ENCODE measurements around the gene TBX2. TPM values are rescaled to one million over a fixed set of nuclear protein-coding genes. Genes with fewer than 3 reads are reported as not detected.

TBX2 gene
- polyA plus RNA-seq, 3 donors from 2014 or later, result not detected

DNA sequence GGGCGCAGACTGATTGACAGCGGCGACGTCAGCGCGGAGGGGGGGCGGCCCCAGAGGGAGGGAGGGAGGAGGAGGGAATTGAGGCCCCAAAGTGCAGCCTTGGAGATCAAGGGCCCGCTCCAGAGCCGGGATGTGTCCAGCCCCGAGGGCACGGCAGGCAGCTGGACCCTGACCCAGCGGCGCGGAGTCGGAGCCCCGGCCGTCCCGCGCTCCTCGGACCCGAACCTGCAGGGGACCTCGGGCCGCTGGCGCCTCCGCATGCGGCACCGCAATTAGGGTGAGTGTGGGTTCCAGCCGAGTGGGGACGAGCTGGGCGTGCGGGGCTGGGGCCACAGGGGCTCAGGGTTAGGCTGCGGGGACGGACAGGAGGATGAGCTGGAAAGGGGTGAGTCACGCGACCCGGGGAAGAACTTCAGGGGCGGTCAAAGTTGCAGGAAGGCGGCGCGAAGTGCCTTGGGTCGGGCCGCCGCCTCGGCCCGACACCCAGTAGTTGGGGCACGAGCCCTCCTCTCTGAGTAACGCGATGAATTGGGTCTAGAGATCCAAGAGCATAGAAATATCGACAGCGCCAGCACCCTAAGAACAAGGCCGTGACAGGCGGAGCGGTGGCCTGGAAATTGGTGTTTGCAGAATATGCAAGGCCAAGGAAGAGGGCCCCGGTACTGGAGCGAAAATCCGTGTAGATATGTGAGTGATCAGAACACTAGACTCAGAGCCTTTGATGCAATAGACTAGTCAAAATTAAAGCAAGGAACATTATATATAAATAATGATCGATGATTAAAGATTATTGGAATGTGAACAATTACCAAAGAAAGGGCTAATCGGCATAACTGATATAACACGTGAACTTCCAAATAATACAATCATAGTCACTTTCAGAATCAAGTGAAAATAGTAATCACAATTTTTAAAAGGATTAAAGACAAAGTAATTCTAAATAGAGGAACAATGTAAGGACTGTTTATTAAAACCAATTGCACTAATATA lies 53.0 kb downstream of the TBX2 start, which contains the start of gene TBX4:
TSS of gene TBX4 (plus strand) at position 122 of the 990 bp plus-strand sequence. CDS start 4,069 bp downstream, outside the sequence.
- peak within 1 kb of the TSS; percentile 9 to 67 (median 34) for H3K4me3 Mint-ChIP-seq
- H3K27ac Mint-ChIP-seq, result no peak within 1 kb of the TSS
- H3K27me3 Mint-ChIP-seq (ENCODE audit: low read depth in 3 of 3), result peaks cover 21 to 29% (median 23%) of the 10 kb centered on the region in 3 donors
- DNase-seq, result no peak
- peaks cover 13 to 21% of the 10 kb centered on the region in 2 donors for H3K4me1 Mint-ChIP-seq
- H3K9me3 Mint-ChIP-seq, result no peaks in the 10 kb centered on the region
- H3K36me3 Mint-ChIP-seq, result peaks cover 0 to 6% (median 0%) of the 10 kb centered on the region in 3 donors

- no peak for DNase-seq
- peaks cover 0 to 6% (median 0%) of the 10 kb centered on the region in 3 donors for H3K36me3 Mint-ChIP-seq
- H3K9me3 Mint-ChIP-seq, result no peaks in the 10 kb centered on the region
- H3K27me3 Mint-ChIP-seq (ENCODE audit: low read depth in 3 of 3), result peaks cover 24 to 37% (median 32%) of the 10 kb centered on the region in 3 donors
- peaks cover 17 to 21% of the 10 kb centered on the region in 2 donors for H3K4me1 Mint-ChIP-seq
- peak overlapping the region in 1 of 5 donors; percentile 3 for H3K4me3 Mint-ChIP-seq
- H3K27ac Mint-ChIP-seq, result peak overlapping the region in 1 of 6 donors; percentile 33
Observed at GRCh38 chr17:61453566-61454380, 54.1 kb downstream of the TBX2 start.

- Mint-ChIP-seq H3K36me3 (peaks cover 0 to 6% (median 0%) of the 10 kb centered on the region in 3 donors), H3K4me3 (peak overlapping the region in 1 of 5 donors; percentile 3), H3K27ac (peak overlapping the region in 1 of 6 donors; percentile 33), H3K27me3 (ENCODE audit: low read depth in 3 of 3) (peaks cover 27 to 42% (median 33%) of the 10 kb centered on the region in 3 donors), H3K4me1 (peaks cover 17 to 21% of the 10 kb centered on the region in 2 donors), H3K9me3 (no peaks in the 10 kb centered on the region)
- DNase-seq, result no peak
Observed at GRCh38 chr17:61454381-61455323, 55.0 kb downstream of the TBX2 start.

DNA sequence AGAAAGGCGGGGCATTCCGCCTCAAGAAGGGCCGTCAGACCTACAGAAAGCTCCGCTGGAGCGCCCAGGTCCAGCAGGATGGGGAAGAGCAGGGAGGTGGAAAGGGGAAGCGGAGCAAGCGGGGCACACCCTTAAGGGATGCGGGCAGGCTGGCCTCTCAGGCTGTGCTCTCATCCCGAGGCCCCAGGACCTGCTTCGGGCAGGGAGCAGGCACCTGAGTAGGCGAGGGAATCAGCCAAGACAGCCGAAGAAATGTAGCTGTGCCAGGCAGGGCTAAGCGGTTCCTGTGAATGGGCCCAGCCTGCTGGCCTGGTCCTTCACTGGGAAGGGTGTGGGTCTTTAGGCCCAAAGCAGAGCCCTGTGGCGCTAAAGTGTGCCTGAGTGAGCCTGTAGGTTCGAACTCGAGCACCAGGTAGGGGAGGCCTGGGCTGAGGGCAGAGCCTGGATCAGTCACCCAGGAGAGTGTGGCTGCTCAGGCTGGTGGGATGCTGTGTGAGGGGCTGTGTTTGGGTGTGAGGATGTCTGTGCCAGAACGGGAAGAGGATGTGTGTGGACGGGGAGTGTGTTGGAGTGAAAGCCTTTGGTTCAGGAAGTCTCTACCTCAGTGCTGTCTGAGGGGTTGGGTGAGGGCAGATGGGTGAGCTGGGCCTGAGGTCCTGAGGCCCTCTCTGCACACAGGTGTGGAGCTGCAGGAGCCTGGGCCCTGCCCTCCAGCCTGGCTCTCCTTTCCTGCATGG lies 55.8 kb downstream of the TBX2 start:
- DNase-seq, result no peak
- Mint-ChIP-seq H3K4me3 (no peak overlapping the region), H3K4me1 (peaks cover 17 to 21% of the 10 kb centered on the region in 2 donors), H3K9me3 (no peaks in the 10 kb centered on the region), H3K36me3 (peaks cover 0 to 6% (median 0%) of the 10 kb centered on the region in 3 donors), H3K27ac (no peak overlapping the region), H3K27me3 (ENCODE audit: low read depth in 3 of 3) (peaks cover 30 to 39% (median 30%) of the 10 kb centered on the region in 3 donors)

GRCh38 chr17:61456061-61456681 lies 56.5 kb downstream of the TBX2 start:
- Mint-ChIP-seq H3K27ac (no peak overlapping the region), H3K4me3 (no peak overlapping the region), H3K4me1 (peaks cover 14 to 18% of the 10 kb centered on the region in 2 donors), H3K36me3 (peaks cover 0 to 6% (median 0%) of the 10 kb centered on the region in 3 donors), H3K27me3 (ENCODE audit: low read depth in 3 of 3) (peaks cover 28 to 46% (median 34%) of the 10 kb centered on the region in 3 donors), H3K9me3 (no peaks in the 10 kb centered on the region)
- no peak for DNase-seq

- peaks cover 14 to 17% of the 10 kb centered on the region in 2 donors for H3K4me1 Mint-ChIP-seq
- H3K36me3 Mint-ChIP-seq, result peaks cover 0 to 6% (median 0%) of the 10 kb centered on the region in 3 donors
- no peak overlapping the region for H3K27ac Mint-ChIP-seq
- H3K4me3 Mint-ChIP-seq, result peak overlapping the region in 2 of 5 donors; percentile 35 to 44
- DNase-seq, result no peak
- peaks cover 27 to 46% (median 38%) of the 10 kb centered on the region in 3 donors for H3K27me3 Mint-ChIP-seq (ENCODE audit: low read depth in 3 of 3)
- H3K9me3 Mint-ChIP-seq, result no peaks in the 10 kb centered on the region
Observed at GRCh38 chr17:61456688-61457225, 57.1 kb downstream of the TBX2 start.

DNA sequence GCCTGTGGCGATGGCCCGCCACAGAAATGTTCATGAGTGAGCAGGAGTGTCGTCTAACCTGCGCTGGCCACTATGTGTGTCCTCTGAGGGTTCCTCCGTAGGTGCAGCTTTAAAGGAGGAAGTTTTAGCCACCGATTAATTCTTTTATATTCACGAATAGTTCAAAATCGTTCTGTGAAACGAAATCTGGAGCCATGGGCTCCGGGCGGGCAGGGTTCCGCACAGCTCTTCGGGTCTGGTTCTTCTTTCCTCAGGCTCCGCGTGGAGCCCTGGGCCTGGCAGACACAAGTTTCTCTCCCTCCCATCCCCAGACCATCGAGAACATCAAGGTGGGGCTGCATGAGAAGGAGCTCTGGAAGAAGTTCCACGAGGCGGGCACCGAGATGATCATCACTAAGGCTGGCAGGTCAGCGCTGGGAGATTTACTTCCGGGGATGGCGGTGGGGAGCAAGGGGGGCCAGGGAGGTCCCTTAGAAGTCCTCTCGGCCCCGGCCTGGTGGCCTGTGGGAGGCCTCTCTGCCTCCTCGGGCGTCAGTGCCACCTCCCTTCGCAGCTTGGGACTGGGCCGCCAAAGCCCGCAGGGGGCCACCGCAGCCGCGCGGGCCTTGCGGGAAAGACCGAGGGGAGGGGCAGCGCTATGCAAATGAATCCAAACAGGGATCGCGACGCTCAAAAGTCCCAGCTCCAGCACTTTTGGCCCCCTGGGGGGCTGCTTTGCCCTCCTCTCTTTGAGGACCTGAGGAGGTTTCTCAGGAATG lies 57.8 kb downstream of the TBX2 start:
- Mint-ChIP-seq H3K4me1 (peaks cover 14 to 17% of the 10 kb centered on the region in 2 donors), H3K36me3 (peaks cover 0 to 6% (median 0%) of the 10 kb centered on the region in 3 donors), H3K27ac (no peak overlapping the region), H3K4me3 (peak overlapping the region; percentile 35 to 74 (median 44)), H3K27me3 (ENCODE audit: low read depth in 3 of 3) (peaks cover 27 to 46% (median 39%) of the 10 kb centered on the region in 3 donors), H3K9me3 (no peaks in the 10 kb centered on the region)
- no peak for DNase-seq

- peaks cover 27 to 42% (median 38%) of the 10 kb centered on the region in 3 donors for H3K27me3 Mint-ChIP-seq (ENCODE audit: low read depth in 3 of 3)
- H3K27ac Mint-ChIP-seq, result no peak overlapping the region
- H3K36me3 Mint-ChIP-seq, result peaks cover 0 to 6% (median 0%) of the 10 kb centered on the region in 3 donors
- H3K4me3 Mint-ChIP-seq, result peak overlapping the region in 1 of 5 donors; percentile 34
- H3K4me1 Mint-ChIP-seq, result peaks cover 11 to 17% of the 10 kb centered on the region in 2 donors
- DNase-seq, result no peak
- H3K9me3 Mint-ChIP-seq, result no peaks in the 10 kb centered on the region
Observed at GRCh38 chr17:61458000-61458399, 58.4 kb downstream of the TBX2 start.

DNA sequence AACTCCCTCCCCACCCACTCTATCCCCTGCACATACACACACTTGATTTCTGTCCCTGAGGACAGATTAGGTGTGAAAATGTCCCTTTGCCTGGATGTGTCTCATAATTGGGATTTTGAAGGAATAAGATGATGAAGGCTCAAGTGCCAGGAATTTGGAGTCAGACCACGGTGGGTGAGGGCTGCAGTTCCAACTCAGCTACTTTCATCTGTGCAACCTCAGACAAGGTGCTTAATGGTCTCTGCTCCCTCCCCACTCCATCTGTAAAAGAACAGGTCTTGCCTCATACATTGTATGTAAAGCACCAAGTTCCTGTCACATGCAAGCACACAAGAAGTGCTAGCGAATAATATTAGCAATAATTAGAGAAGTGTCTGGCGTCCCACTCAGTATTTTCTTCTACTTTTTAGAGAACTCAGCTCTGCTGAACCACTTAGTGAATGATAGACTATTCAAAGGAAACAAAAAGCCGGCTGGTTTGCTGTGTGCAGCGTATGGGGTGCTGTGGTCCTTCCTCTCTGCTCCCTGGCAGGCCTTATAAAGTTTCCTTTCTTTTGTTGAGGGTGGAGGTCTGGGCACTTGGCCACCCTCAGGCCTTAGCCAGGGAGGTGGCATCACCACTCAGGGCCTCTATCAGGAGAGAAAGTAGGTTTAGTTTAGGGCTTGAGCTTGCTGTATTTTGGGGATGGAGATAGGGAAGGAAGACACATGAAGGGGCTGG lies 58.9 kb downstream of the TBX2 start:
- peaks cover 24 to 40% (median 36%) of the 10 kb centered on the region in 3 donors for H3K27me3 Mint-ChIP-seq (ENCODE audit: low read depth in 3 of 3)
- no peak for DNase-seq
- H3K36me3 Mint-ChIP-seq, result peaks cover 0 to 6% (median 0%) of the 10 kb centered on the region in 3 donors
- H3K9me3 Mint-ChIP-seq, result no peaks in the 10 kb centered on the region
- no peak overlapping the region for H3K27ac Mint-ChIP-seq
- peaks cover 11 to 15% of the 10 kb centered on the region in 2 donors for H3K4me1 Mint-ChIP-seq
- no peak overlapping the region for H3K4me3 Mint-ChIP-seq
